CD14-positive monocyte (primary cell): ENCODE data around the gene TSPAN3. TPM values are rescaled to one million over a fixed set of nuclear protein-coding genes. Genes with fewer than 3 reads are reported as not detected.

Source experiments
- DNase-seq, 3 donors: peaks; one replicate each; pipeline ENCODE4 v3.0.0-alpha.2; 2011 to 2022
- H2AFZ ChIP-seq: 2 replicates; pipeline ENCODE4 v1.6.0; 2012; ENCODE audit warnings: mild to moderate bottlenecking, low read depth, low read length, inconsistent platforms; ENCODE audit not compliant: insufficient read depth, poor library complexity, severe bottlenecking
- H3K27ac ChIP-seq, 2 donors: 1 replicate in 1 of 2; 2 replicates in 1 of 2; pipeline ENCODE4 v1.5.1; 2012 to 2013; ENCODE audit warnings: low read length in 2 of 2, control low read depth in 1 of 2, inconsistent platforms in 1 of 2, low read depth in 1 of 2, mild to moderate bottlenecking in 1 of 2
- H3K27me3 ChIP-seq, 2 donors: one replicate each; pipeline versions ENCODE4 v1.6.0 to v1.6.1; 2011 to 2013; ENCODE audit warnings: low read length in 2 of 2; ENCODE audit not compliant: control insufficient read depth in 2 of 2, insufficient read depth in 2 of 2
- H3K36me3 ChIP-seq, 2 donors: replicated peaks in 1 of 2; 1 replicate in 1 of 2; 2 replicates in 1 of 2; pipeline versions ENCODE4 v1.5.1 to v1.6.1; 2012 to 2013; ENCODE audit warnings: low read length in 2 of 2, control low read depth in 1 of 2, inconsistent platforms in 1 of 2, mild to moderate bottlenecking in 1 of 2; ENCODE audit not compliant: insufficient read depth in 2 of 2, control insufficient read depth in 1 of 2
- H3K4me1 ChIP-seq, 2 donors: 1 replicate in 1 of 2; 2 replicates in 1 of 2; pipeline versions ENCODE4 v1.5.1 to v1.6.1; 2012 to 2013; ENCODE audit warnings: low read length in 2 of 2, control low read depth in 1 of 2, inconsistent platforms in 1 of 2, mild to moderate bottlenecking in 1 of 2, moderate library complexity in 1 of 2; ENCODE audit not compliant: insufficient read depth in 2 of 2, control insufficient read depth in 1 of 2
- H3K4me2 ChIP-seq: replicated peaks from 2 replicates; pipeline ENCODE3; 2012; ENCODE audit warnings: low read length, moderate library complexity, mild to moderate bottlenecking; ENCODE audit not compliant: poor library complexity, severe bottlenecking; ENCODE audit errors: extremely low read depth
- H3K4me3 ChIP-seq, 3 experiments: fragments of 200-600 bp in 1 of 3; sonication (generic) in 1 of 3; replicated peaks in 1 of 3; 1 replicate in 2 of 3; 2 replicates in 1 of 3; pipeline ENCODE4 v1.5.1; 2011 to 2013; ENCODE audit warnings: low read length in 3 of 3, mild to moderate bottlenecking in 3 of 3, control low read depth in 2 of 3, low read depth in 2 of 3, inconsistent platforms in 1 of 3, moderate library complexity in 1 of 3
- H3K79me2 ChIP-seq: 2 replicates; pipeline ENCODE4 v1.6.0; 2012; ENCODE audit warnings: mild to moderate bottlenecking, control low read depth, inconsistent platforms, low read length, moderate library complexity; ENCODE audit not compliant: insufficient read depth
- H3K9ac ChIP-seq: 2 replicates; pipeline ENCODE4 v1.6.0; 2017; ENCODE audit warnings: low read length, mild to moderate bottlenecking; ENCODE audit not compliant: insufficient read depth, poor library complexity, severe bottlenecking
- H3K9me3 ChIP-seq, 2 donors: replicated peaks in 1 of 2; 1 replicate in 1 of 2; 2 replicates in 1 of 2; pipeline versions ENCODE4 v1.5.1 to v1.6.1; 2012 to 2013; ENCODE audit warnings: low read length in 2 of 2, control low read depth in 1 of 2; ENCODE audit not compliant: control insufficient read depth in 1 of 2, insufficient read depth in 1 of 2
- H4K20me1 ChIP-seq: 2 replicates; pipeline ENCODE4 v1.6.0; 2012; ENCODE audit warnings: mild to moderate bottlenecking, low read length, control low read depth, moderate library complexity; ENCODE audit not compliant: insufficient read depth
- H3K27ac Mint-ChIP-seq, 7 donors: one replicate each; pipeline ENCODE4 v1.8.0; 2020; ENCODE audit warnings: mild to moderate bottlenecking in 7 of 7, mixed read lengths in 7 of 7, moderate library complexity in 6 of 7, inconsistent platforms in 2 of 7
- H3K27me3 Mint-ChIP-seq, 3 donors: one replicate each; pipeline ENCODE4 v1.8.0; 2021 to 2022; ENCODE audit warnings: low read depth in 3 of 3, mild to moderate bottlenecking in 3 of 3, mixed read lengths in 3 of 3, moderate library complexity in 3 of 3, inconsistent platforms in 1 of 3
- H3K36me3 Mint-ChIP-seq, 2 donors: one replicate each; pipeline ENCODE4 v1.8.0; 2020; ENCODE audit warnings: mixed read lengths in 2 of 2, inconsistent platforms in 1 of 2, mild to moderate bottlenecking in 1 of 2
- H3K4me1 Mint-ChIP-seq: one replicate; pipeline ENCODE4 v1.8.0; 2020; ENCODE audit warnings: mild to moderate bottlenecking, mixed read lengths
- H3K4me3 Mint-ChIP-seq, 2 donors: one replicate each; pipeline ENCODE4 v1.8.0; 2020; ENCODE audit warnings: mild to moderate bottlenecking in 2 of 2, mixed read lengths in 2 of 2, moderate library complexity in 1 of 2
- H3K9me3 Mint-ChIP-seq, 7 donors: one replicate each; pipeline ENCODE4 v1.8.0; 2020 to 2022; ENCODE audit warnings: mixed read lengths in 7 of 7, mild to moderate bottlenecking in 6 of 7, moderate library complexity in 6 of 7, inconsistent platforms in 2 of 7
- CTCF ChIP-seq: fragments of 200-600 bp; IDR thresholded peaks from one replicate; pipeline ENCODE4 v1.8.0; 2022; ENCODE audit warnings: antibody characterized with exemption, mild to moderate bottlenecking
- WGBS: methylation state at CpG from one replicate; pipeline ENCODE4 v1.1.5; 2013; ENCODE audit warnings: missing lambda C conversion rate; ENCODE audit not compliant: insufficient coverage; 5-methylcytosine and 5-hydroxymethylcytosine counted together
- intact Hi-C, 2 donors: fragments of 100-400 bp; cut with micrococcal nuclease; formaldehyde crosslinking; loops; one replicate each; pipeline versions ENCODE4 v1.15.0 to v1.15.1; 2023
- polyA plus RNA-seq, 3 donors: library from polyadenylated mRNA; depleted of rRNA in 1 of 3; unstranded in 2 of 3; stranded (reverse) in 1 of 3; fragments of 300-500 nt in 2 of 3; fragments of >200 nt in 1 of 3; fragmentation: Illumina TruSeq in 2 of 3; gene quantifications; 1 replicate in 2 of 3; 2 replicates in 1 of 3; pipeline ENCODE4 v1.2.3, GENCODE V29; 2012 to 2021

TSPAN3 gene
- polyA plus RNA-seq, 3 donors = 26.0 to 68.0 (median 53.2) TPM

DNA sequence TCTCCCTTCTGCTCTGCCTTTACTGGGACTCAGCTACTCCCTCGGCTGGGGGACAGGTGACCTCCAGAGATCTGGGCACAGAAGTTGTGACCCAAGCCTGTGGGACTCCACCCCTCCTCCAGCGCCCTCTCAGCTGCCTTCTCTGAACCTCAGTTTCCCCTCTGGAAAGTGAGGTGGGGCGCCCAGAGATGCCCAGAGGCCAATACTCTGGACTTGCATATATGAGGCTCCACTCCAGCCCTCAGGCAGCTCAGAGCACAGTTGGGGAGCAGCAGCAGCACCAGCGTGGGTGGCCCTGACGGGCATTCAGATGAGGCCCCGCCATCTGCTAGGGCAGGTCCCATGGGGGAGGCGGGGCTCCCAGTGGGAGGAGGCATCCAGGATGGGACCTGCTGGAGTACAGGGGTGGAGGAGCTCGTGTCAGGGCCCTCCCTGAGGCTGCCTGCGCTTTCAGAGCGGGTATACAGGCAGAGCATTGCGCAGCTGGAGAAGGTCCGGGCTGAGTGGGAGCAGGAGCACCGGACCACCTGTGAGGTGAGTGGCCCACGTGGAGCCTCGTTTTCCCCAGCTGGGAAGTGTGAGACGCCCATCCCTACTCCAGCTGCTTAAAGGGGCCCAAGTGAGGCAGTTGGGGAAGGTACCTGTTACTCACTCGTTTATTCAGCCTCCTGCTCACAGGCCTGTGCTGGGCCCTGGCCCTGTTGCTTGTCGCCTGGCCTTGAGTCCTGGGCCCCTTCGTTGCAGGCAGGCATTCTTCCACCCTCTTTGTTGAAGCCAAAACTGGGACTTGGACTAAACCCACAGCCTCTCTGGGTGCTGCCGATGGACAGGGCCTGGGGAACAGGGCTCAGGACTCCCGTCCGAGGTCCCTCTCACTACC lies 40.6 kb downstream of the TSPAN3 start:
- no peak for DNase-seq
- Histone ChIP-seq H3K4me3 (no peak overlapping the region), H3K79me2 (peaks cover 49% of the 10 kb centered on the region), H3K27ac (peak overlapping the region in 1 of 2 donors; percentile 62), H3K27me3 (no peaks in the 10 kb centered on the region), H3K4me1 (no peaks in the 10 kb centered on the region), H3K9me3 (peaks cover 0 to 3% of the 10 kb centered on the region in 2 donors), H3K4me2 (no peak overlapping the region), H3K9ac (no peak overlapping the region), H4K20me1 (peaks cover 100% of the 10 kb centered on the region), H2AFZ (no peak overlapping the region), H3K36me3 (peaks cover 99 to 100% of the 10 kb centered on the region in 2 donors)
- H3K4me1 Mint-ChIP-seq = no peaks in the 10 kb centered on the region
- H3K9me3 Mint-ChIP-seq = peaks cover 0 to 7% (median 1%) of the 10 kb centered on the region in 7 donors
- H3K27ac Mint-ChIP-seq = peak overlapping the region in 4 of 7 donors; percentile 32 to 87 (median 60)
- intact Hi-C loops = no loop called here
- WGBS = 96% methylated on average over 21 of the region's 22 CpGs
- H3K27me3 Mint-ChIP-seq = peaks cover 0 to 1% (median 0%) of the 10 kb centered on the region in 3 donors
- no peak overlapping the region for H3K4me3 Mint-ChIP-seq
- TF ChIP-seq CTCF = no peak
- peaks cover 66 to 95% of the 10 kb centered on the region in 2 donors for H3K36me3 Mint-ChIP-seq

- intact Hi-C loops = loop anchor here (10.0 kb wide), 1 partner anchor 465 kb away; no protein-coding TSS in a partner anchor
- TF ChIP-seq CTCF = no peak
- H3K27ac Mint-ChIP-seq = peak overlapping the region in 3 of 7 donors; percentile 37 to 75 (median 60)
- peaks cover 63 to 94% of the 10 kb centered on the region in 2 donors for H3K36me3 Mint-ChIP-seq
- H3K27me3 Mint-ChIP-seq = peaks cover 0 to under 1% (median 0%) of the 10 kb centered on the region in 3 donors
- Histone ChIP-seq H3K4me3 (no peak overlapping the region), H3K9me3 (no peaks in the 10 kb centered on the region), H4K20me1 (peaks cover 100% of the 10 kb centered on the region), H3K4me1 (no peaks in the 10 kb centered on the region), H3K79me2 (peaks cover 57% of the 10 kb centered on the region), H2AFZ (no peak overlapping the region), H3K9ac (no peak overlapping the region), H3K27ac (peak overlapping the region in 1 of 2 donors; percentile 62), H3K4me2 (no peak overlapping the region), H3K36me3 (peaks cover 99 to 100% of the 10 kb centered on the region in 2 donors), H3K27me3 (no peaks in the 10 kb centered on the region)
- DNase-seq = no peak
- no peaks in the 10 kb centered on the region for H3K4me1 Mint-ChIP-seq
- H3K4me3 Mint-ChIP-seq = no peak overlapping the region
- H3K9me3 Mint-ChIP-seq = peaks cover 0 to 9% (median 1%) of the 10 kb centered on the region in 7 donors
- WGBS = 90% methylated on average over 20 of the region's 21 CpGs
Observed at GRCh38 chr15:77029166-77030047, 41.5 kb downstream of the TSPAN3 start.
